ENCODE results near the gene NKAIN4.

DNA sequence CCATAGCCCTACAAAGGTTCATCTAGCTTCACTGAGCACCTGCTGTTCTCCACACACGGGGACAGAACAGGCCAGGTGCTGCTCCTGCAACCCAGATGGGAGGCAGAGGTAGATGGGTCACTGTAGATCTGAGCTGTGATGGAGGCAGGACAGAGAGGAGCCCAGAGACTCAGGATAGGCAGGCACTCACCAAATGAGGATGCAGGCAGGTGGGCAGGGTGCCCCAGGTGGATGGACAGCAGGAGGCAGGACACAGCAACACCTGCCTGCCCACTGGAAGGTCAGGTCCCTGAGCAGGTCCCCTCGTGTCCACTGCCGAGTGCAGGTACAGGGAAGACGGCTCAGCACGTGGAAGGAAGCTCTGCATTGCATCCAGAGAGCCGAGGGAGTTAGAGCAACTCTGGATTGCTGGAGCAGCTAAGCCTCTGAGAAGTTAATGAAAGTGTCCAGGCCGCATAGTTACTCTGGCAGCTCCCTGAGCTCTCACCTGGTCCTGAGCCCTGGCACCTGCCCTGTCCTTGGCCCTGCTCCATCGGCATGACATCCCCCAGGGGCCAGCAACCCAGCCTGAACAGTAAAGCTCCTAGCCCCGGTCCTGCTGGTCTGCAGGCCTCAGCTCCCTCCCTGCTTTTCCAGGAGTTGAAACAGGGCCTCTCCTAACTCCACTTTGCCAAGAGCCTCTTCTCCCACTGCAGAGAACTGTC, 33.4 kb downstream of the NKAIN4 start:
- TF ChIP-seq, protein P1, sequence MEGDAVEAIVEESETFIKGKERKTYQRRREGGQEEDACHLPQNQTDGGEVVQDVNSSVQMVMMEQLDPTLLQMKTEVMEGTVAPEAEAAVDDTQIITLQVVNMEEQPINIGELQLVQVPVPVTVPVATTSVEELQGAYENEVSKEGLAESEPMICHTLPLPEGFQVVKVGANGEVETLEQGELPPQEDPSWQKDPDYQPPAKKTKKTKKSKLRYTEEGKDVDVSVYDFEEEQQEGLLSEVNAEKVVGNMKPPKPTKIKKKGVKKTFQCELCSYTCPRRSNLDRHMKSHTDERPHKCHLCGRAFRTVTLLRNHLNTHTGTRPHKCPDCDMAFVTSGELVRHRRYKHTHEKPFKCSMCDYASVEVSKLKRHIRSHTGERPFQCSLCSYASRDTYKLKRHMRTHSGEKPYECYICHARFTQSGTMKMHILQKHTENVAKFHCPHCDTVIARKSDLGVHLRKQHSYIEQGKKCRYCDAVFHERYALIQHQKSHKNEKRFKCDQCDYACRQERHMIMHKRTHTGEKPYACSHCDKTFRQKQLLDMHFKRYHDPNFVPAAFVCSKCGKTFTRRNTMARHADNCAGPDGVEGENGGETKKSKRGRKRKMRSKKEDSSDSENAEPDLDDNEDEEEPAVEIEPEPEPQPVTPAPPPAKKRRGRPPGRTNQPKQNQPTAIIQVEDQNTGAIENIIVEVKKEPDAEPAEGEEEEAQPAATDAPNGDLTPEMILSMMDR (IDR thresholded peaks at IDR 0.05): no peak
- TF ChIP-seq POLR2AphosphoS5 (IDR thresholded peaks at IDR 0.05) (no peak), POLR2A (IDR thresholded peaks at IDR 0.05) (no peak)

Measured in transverse colon (tissue), 4 donors.